ENCODE measurements around the gene C6.

- TF ChIP-seq CTCF (IDR thresholded peaks at IDR 0.05) (no peak), POLR2AphosphoS5 (IDR thresholded peaks at IDR 0.05) (no peak)
Observed at GRCh38 chr5:41201082-41201772, 12.1 kb downstream of the C6 start.

All from sigmoid colon (tissue), 4 donors.